HepG2 (cell line): ENCODE data around the gene CYTH1. TPM values are rescaled to one million over a fixed set of nuclear protein-coding genes. Genes with fewer than 3 reads are reported as not detected.

Experiments
- ARID5B ChIP-seq: IDR thresholded peaks from 2 replicates; pipeline ENCODE4 v1.4.0; 2020; ENCODE audit warnings: mild to moderate bottlenecking, missing genetic modification reagents
- CEBPG ChIP-seq: IDR thresholded peaks from 2 replicates; pipeline ENCODE4 v1.6.1; 2016
- CHD4 ChIP-seq: fragments of 200-600 bp; sonication (generic); IDR thresholded peaks from 2 replicates; pipeline ENCODE4 v1.7.0; 2017; ENCODE audit warnings: mild to moderate bottlenecking, low read length, borderline replicate concordance
- ELF3 ChIP-seq: IDR thresholded peaks from 2 replicates; pipeline ENCODE4 v1.6.1; 2016; ENCODE audit warnings: missing genetic modification reagents, missing compliant biosample characterization
- FOXO1 ChIP-seq: sonication (generic); formaldehyde crosslinking; IDR thresholded peaks from 2 replicates; pipeline ENCODE4 v1.4.0; 2020; ENCODE audit warnings: missing genetic modification reagents
- GFI1 ChIP-seq: sonication (generic); formaldehyde crosslinking; IDR thresholded peaks from 2 replicates; pipeline ENCODE4 v1.5.0; 2020; ENCODE audit warnings: missing genetic modification reagents, mild to moderate bottlenecking, borderline replicate concordance
- HIC2 ChIP-seq: sonication (generic); formaldehyde crosslinking; IDR thresholded peaks from 2 replicates; pipeline ENCODE4 v1.9.0; 2022; ENCODE audit warnings: low read depth, missing genetic modification reagents
- ISL2 ChIP-seq: sonication (generic); formaldehyde crosslinking; IDR thresholded peaks from 2 replicates; pipeline ENCODE4 v1.5.0; 2020; ENCODE audit warnings: missing genetic modification reagents
- KDM5B ChIP-seq: sonication (generic); formaldehyde crosslinking; IDR thresholded peaks from 2 replicates; pipeline ENCODE4 v1.4.0; 2020; ENCODE audit warnings: missing genetic modification reagents, mild to moderate bottlenecking, borderline replicate concordance
- MEIS2 ChIP-seq: sonication (generic); formaldehyde crosslinking; IDR thresholded peaks from 2 replicates; pipeline ENCODE4 v1.9.0; 2021; ENCODE audit warnings: mild to moderate bottlenecking, missing genetic modification reagents
- MIER3 ChIP-seq: IDR thresholded peaks from 2 replicates; pipeline ENCODE4 v1.6.1; 2016; ENCODE audit warnings: missing compliant biosample characterization, borderline replicate concordance
- ZNF12 ChIP-seq: sonication (generic); formaldehyde crosslinking; IDR thresholded peaks from 2 replicates; pipeline ENCODE4 v1.5.0; 2020; ENCODE audit warnings: missing genetic modification reagents
- ZNF563 ChIP-seq: sonication (generic); formaldehyde crosslinking; IDR thresholded peaks from 2 replicates; pipeline ENCODE4 v1.8.0; 2022; ENCODE audit warnings: mild to moderate bottlenecking, moderate library complexity, missing genetic modification reagents
- ZNF574 ChIP-seq: sonication (generic); formaldehyde crosslinking; IDR thresholded peaks from 2 replicates; pipeline ENCODE4 v1.4.0; 2020; ENCODE audit warnings: missing genetic modification reagents
- ZNF687 ChIP-seq: sonication (generic); formaldehyde crosslinking; IDR thresholded peaks from 2 replicates; pipeline ENCODE4 v1.5.1; 2020; ENCODE audit warnings: mild to moderate bottlenecking, missing genetic modification reagents, moderate library complexity
- polyA plus RNA-seq, 8 experiments: library from polyadenylated mRNA; depleted of rRNA in 3 of 8; stranded (reverse) in 7 of 8; unstranded in 1 of 8; fragments of >200 nt; fragmentation: Illumina TruSeq in 4 of 8; extraction: Trizol in 4 of 8; gene quantifications; 2 replicates each; pipeline versions ENCODE4 v1.2.1 to v1.2.3, GENCODE V29; 2011 to 2016; ENCODE audit warnings: low read depth in 4 of 8, missing spikeins in 1 of 8, mixed read lengths in 1 of 8; ENCODE audit not compliant: insufficient read depth in 1 of 8
- total RNA-seq, 5 experiments: library from RNA; depleted of rRNA; stranded (reverse); fragments of >200 nt; fragmentation: Illumina TruSeq; extraction: Trizol; gene quantifications; 2 replicates each; pipeline ENCODE4 v1.2.3, GENCODE V29; 2016; ENCODE audit warnings: low read depth in 1 of 5

Gene CYTH1
- total and polyA plus RNA-seq, 2 of the 13 experiments (the other 11 are each of a cell fraction or from before 2014, with no cell fraction given), result 20.1 to 48.9 TPM

GRCh38 chr17:78748730-78749317 lies 33.2 kb downstream of the CYTH1 start (continued):
- TF ChIP-seq ZNF687, result peak; percentile 74
- peak; percentile 67 for TF ChIP-seq ZNF574 (CRISPR knock-in tag)
- peak; percentile 73; the same call in 1 of the 2 replicates for TF ChIP-seq KDM5B (CRISPR knock-in tag)
- peak; percentile 35; the same call in 1 of the 2 replicates for TF ChIP-seq GFI1 (CRISPR knock-in tag)
- TF ChIP-seq ZNF12, result peak; percentile 63; the same call in 1 of the 2 replicates
- peak; percentile 79 for TF ChIP-seq CEBPG (CRISPR knock-in tag)
- peak; percentile 75 for TF ChIP-seq ELF3
- peak; percentile 43; the same call in 1 of the 2 replicates for TF ChIP-seq FOXO1 (CRISPR knock-in tag)
- 0 out of 2 replicates have a peak, but pooled peaks have one; percentile 29 for TF ChIP-seq ZNF563 (CRISPR knock-in tag)
- TF ChIP-seq MEIS2 (CRISPR knock-in tag), result peak; percentile 83; the same call in 1 of the 2 replicates
- TF ChIP-seq CHD4, result no peak
- TF ChIP-seq ARID5B (CRISPR knock-in tag), result peak; percentile 89
- TF ChIP-seq ISL2 (CRISPR knock-in tag), result peak; percentile 51
- peak; percentile 74; the same call in 1 of the 2 replicates for TF ChIP-seq HIC2 (CRISPR knock-in tag)
- peak; percentile 40; the same call in 1 of the 2 replicates for TF ChIP-seq MIER3 (CRISPR knock-in tag)
